AG09319 (cell line): ENCODE results near the gene ABCA12.

ENCODE experiments used
- DNase-seq: peaks from one replicate; pipeline ENCODE4 v3.0.0-alpha.2; 2010; ENCODE audit warnings: low read depth; ENCODE audit errors: extremely low read depth
- CTCF ChIP-seq: IDR thresholded peaks from 2 replicates; pipeline ENCODE4 v1.5.1; 2011; ENCODE audit warnings: low read depth, mild to moderate bottlenecking, inconsistent platforms, low read length, moderate library complexity

ABCA12 gene

GRCh38 chr2:215063526-215063925 lies 74.9 kb downstream of the ABCA12 start:
- no peak for TF ChIP-seq CTCF
- no peak for DNase-seq

- no peak for DNase-seq
- no peak for TF ChIP-seq CTCF
Observed at GRCh38 chr2:215060861-215061536, 77.4 kb downstream of the ABCA12 start.

DNA sequence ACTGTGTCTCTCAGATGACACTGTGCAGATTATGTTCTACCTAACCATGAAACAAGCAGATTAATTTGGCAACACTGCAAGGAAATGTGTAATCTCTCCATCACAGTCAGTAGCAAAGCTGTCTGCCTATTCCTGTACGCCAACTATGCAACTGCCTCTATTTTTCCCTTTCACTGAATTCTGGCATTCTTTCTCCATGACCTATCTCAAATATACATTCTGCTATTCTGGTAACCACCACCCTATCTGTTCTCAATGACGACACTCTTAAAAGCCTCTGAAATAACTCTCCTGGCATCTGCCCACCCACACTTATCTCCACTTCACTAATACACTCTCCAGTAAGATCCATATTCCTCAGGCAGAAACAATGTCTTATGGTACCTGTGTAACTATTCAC lies 78.7 kb downstream of the ABCA12 start:
- no peak for DNase-seq
- TF ChIP-seq CTCF, result no peak

GRCh38 chr2:215055891-215056290 lies 82.5 kb downstream of the ABCA12 start:
- no peak for DNase-seq
- TF ChIP-seq CTCF, result no peak

DNA sequence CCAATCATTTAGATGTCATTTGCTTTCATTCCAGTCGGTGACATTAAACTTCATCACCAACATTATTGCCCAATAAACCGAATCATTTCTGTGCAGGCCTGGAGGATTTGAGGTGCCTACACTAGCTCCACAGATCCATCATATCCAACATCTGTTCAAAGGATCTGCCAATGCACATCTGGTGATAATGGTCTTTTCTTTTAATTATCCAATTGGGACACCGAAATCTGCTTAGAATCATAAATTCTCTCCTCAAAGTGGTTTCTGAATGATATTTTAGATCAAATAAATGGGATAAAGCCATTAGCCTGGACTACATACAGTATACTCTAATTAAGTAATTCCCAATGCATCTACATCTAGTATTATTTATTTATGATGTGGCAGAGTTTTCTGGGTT lies 85.6 kb downstream of the ABCA12 start:
- no peak for TF ChIP-seq CTCF
- DNase-seq, result no peak

GRCh38 chr2:215052404-215052803 lies 86.0 kb downstream of the ABCA12 start:
- DNase-seq, result no peak
- TF ChIP-seq CTCF, result no peak

GRCh38 chr2:215049341-215049740 lies 89.1 kb downstream of the ABCA12 start:
- no peak for TF ChIP-seq CTCF
- no peak for DNase-seq
